Left forelimb (tissue), 1 donor: Measurements from ENCODE around the gene CDH23.
A peak's percentile ranks its signal among the peaks of the same experiment; 100 is the strongest.

Source experiments
- DNase-seq: peaks from one replicate; pipeline ENCODE4 v3.0.0-alpha.2; 2018; ENCODE audit warnings: low spot score

Gene CDH23

DNA sequence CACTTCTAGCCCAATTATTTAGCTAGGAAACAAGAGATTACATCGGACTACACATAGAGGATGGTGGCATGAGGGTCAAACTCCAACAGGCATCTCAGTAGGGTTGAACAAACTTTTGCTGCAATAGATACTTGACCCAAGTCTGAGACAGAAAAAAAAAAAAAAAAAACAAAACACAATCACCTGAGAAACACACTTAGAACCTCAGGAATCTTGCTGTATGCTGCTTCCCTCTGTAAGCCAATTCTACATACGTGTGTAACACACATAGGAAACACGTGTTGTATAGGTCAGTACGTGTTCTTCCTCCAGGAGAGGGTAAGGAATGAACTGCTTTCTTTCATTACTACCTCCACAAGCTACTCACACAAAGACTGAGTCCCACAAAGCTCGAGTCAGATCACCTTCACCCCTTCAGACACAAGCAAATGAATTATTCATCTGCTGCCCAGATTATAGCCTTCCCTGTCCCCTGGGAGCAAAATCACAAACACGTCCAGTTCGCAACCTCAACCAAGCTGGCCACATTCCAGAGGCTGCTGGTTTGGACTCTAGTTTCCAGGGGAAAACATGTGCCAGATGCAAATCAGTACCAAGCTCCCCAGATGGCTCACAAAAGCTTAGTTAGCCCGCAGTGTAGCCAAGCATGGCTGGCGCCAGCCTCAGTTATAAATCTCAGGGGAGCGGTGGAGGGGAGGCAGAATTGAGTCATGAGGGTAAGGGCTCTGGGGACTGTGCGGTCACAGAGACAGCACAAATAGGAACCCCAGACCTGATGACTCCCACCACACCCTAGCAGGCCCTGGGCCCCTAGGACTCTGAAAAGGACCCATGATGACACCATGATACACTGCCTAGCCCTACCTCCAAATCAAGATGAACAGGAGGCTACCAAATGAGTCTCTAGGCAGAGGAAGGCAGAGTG lies 439.2 kb downstream of the CDH23 start:
- DNase-seq = no peak

DNA sequence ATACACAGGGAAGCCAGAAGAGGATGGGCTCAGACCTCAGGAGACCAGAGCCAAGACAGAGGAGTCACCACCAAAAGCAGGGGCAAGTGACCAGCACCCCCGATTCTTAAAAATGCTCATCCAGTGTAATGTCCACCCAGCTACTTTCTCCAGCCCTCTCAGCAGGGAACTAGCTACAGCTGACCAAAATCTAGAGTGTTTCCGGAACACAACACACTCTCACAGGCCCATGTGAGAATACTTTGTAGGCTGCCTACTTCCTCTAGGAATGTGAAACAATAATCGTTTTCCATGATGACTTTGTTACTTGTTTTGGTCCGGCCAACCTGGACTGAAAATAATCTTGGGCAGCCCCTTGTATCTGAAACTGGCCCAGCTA lies 439.9 kb downstream of the CDH23 start:
- no peak for DNase-seq

DNA sequence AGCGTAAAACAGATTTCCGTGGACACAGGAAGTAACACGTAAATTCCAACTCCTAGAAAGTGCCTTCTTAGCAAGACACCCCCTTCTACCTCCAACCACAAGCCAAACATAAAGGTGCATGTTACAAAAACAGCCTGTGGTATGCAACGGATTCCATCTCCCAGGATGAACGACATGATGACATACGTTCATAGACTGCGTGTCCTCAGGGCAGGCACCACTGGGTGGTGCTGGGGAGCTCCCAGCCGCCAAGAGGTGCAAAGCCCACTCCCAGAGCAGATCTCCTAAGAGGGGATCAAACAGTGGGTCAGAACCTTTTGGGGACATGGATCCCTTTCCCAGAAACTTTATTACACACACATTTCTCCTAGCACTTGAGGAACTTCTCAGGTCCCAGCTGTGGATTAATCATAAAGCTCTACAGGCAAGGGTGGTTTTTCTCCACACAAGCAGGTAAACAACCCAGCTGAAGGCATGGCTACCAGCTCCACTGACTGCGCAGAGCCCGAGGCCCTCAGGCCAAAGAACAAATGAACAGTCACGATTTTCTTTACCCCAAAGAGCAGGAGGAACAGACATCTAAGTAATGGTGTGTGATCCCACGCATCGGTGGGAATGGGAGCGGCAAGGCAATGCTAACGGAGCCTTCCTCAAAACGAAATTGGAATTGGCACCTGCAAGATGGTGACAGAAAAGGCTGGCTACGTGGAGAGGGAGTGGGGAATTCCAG lies 440.5 kb downstream of the CDH23 start:
- DNase-seq = no peak

DNA sequence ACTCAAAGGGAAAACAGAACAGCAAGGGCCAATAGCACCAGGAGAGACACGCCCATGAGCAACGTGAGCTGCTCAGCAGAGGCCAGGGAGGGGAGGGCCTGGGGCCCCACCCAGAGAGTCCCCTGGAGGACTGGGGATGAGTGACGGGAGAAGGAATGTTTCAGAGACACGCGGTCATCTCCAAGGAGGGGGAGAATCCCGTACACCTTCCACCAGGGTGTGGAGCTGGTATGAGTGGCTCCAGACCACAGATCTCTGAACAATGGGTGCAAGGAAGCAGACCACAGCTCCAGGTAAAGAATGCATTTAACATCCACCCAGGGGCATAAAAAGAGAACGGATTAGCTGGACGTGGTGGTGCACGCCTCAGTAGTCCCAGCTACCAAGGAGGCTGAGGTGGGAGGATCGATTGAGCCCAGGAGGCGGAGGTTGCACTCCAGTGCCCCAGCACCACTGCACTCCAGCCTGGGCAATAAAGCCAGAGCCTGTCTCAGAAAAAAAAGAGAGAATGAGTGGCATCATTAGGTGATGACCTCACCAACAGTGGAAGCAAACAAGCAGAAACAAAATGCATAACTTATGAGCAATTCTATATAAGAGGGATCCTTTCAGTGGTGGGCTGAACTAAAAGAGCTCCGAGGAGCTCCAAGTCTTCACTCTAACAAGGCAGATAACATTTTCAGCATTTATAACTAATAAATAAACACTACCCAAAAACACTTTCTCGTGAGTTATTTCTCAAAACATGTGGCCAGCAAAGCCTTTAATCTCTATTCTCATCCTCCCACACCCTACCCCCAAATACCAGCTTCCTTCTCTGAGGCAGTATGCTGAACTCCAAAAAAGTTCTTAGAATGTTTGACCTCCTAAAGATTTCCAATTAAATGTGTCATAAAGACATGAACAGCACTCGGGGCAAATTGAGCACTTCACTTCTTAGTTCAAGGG lies 441.8 kb downstream of the CDH23 start:
- no peak for DNase-seq

DNA sequence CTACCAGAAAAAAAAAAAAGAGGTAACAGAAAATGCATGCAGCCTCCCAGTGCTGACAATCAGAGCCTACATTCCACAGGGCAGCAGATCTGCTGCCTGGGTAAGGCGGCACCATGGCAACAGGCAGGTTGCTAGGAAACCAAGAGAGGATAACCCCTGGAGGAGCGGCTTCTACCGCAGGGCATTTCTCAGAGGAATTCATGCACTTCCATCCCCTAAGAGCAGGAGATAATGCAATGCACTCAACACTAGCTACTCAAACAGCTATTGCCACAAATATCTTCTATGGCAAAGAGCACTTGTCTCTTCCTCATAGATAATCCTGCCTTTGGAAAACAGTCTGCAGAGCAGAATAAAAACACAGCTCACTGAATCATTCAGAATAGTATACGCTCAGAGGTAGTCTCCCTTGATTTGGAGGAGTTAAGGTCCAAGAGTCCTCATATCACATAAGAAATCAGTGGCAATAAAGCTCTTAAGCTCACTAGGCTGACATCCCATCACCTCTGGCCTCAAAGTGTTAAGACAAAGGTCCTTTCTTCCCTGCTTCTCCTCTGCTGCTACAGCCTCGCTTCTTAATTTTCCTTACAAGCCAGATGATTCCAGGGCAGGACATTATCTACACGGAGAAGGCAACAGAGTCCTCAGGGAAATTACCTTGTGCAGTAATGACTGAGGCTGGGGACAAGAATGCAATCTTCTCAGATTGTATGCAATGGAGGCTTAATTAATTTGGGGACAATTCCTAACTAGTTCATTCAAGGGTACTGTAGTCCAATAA lies 443.6 kb downstream of the CDH23 start:
- DNase-seq = no peak

DNA sequence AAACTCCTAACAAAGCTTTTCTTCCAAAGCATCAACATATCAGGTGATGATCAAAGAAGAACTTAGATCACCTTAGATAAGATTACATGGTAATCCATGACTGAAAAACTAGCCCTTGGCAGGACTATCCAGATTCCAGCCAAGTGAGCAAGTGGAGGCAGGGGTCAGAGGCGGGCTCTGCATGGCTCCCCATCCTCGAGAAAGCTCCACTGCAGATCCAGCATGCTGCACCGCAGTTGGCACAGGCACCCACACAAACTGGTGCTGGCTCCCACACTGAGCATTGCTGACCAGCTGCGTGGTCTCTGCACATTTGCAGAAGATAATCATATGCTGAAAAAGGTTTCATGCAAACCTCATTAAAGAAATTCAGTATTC lies 444.2 kb downstream of the CDH23 start:
- DNase-seq = no peak

DNA sequence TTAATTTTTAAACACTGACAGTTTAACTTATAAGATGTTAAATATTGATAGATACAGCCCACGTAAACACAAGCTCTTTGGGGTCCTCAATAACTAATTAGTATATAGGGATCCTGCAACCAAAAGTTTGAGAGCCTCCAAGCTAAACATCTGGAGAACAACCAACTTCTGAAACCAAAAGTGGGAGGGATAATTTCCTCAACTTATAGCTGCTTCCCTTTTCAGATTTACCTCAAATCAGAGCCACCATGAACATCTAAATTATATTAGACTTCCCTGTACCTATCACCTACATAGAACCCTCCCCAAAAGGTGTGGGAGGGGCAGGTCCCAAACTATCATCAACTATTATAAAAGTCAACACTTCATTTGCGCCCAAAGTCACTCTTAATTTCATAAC lies 445.7 kb downstream of the CDH23 start:
- no peak for DNase-seq

DNA sequence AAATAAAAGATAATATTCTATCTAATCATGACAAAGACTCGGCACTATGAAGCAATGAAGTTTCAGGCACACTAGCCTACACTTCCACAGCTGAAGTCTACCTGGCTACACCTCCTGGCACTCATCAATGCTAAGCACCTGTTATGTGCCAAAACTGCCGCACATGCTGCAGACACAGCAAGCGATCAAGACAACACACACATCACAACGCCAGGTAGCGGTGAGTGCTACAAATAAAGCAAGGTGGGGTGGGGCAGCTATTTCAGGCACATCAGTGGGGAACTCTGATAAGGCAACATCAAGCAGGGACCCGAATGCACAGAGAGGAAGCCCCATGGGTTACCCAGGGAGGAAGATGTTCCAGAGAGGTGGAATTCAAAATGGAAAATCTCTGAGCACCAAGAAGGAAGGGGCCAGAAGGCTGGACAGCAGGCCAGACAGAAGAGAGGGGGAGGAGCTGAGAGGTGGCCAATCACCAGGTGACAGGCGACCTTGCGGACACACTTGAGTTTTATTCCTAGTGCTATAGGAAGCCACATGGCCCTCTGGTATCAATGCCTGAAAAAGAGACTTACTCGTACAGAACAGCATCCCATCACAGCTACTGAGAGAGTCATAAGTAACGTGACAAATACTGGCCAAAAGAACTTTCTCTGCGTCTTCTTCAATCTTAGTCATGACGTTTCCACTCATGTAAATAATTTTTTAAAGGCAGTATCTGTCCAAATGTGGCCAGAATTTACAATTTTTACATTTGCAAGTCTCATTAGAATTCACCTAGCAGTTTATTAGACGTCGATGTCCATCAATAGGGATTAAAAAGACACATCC lies 446.4 kb downstream of the CDH23 start:
- no peak for DNase-seq

DNA sequence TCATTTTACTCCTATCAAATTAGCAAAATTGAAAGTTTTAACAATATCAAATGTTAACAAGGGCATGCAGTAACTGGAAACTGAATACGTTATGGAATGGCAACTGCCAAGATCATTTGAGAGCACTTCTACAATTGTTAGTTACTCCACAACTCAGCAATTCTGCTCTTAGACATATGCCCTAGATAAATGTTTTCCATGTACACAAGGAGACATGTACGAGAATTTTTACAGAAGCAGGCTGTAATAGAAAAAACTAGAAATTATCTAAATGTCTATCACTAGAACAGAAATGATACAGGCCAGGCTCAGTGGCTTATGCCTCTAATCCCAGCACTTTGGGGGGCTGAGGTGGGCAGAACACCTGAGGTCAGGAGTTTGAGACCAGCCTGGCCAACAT lies 447.4 kb downstream of the CDH23 start:
- no peak for DNase-seq

DNA sequence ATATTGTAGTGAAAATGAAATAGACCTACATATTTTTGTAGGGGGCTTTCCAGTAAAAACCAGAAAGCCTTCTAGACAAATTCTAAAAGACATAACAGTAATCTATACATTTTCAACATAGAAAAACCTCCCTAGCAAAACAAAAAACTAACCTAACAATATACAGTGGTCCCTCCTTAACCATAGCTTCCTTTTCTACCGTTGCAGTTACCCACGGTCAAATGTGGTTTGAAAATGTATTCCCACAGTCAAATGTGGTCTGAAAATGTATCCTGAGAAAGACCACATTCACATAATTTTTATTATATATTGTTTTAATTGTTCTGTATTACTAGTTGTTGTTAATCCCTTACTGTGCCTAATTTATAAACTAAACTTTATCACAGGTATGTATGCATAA lies 448.0 kb downstream of the CDH23 start:
- DNase-seq = no peak

DNA sequence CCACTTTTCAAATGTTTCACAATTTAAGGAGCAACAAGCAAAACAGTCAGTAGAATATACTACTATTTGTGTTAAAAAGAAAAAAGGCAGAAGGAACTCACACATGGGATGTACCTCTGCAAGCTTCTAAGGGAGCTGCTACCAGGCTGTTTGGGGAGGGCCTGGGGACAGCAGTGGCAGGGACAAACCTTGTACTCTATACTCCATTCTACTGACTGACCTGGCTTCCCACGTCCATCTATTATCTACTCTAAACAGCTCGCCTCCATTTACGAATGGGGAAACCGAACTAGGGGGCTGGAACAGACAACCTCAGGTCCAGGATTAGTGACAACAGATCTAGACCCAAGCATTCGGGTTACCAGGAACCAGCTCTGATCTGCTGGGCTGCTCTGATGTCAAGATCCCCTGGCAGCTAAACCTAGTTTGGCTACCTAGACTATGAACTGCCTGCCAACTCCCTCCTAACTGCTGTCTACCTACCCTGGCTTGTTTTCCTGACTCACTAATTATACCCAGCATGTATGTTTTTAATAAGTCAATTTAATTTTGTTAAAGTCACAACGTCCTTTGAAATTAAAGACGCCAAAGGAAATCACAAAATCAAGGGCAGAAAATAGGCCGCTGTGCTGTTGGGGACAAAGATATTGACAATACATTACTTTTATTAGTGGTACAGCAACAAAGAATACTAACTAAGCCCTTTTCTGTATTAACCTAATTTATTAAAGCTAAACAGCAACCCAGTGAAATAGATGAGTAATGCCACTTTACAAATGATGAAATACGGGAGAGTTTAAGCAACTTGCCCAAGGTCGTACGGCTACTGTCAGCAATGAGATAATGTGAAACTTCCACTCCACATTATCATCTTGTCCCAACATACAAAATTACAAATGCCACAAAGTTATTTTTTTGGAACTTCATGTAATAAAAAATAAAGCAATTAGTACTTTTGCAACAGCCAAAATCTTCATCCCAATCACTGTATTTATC lies 449.0 kb downstream of the CDH23 start:
- no peak for DNase-seq

DNA sequence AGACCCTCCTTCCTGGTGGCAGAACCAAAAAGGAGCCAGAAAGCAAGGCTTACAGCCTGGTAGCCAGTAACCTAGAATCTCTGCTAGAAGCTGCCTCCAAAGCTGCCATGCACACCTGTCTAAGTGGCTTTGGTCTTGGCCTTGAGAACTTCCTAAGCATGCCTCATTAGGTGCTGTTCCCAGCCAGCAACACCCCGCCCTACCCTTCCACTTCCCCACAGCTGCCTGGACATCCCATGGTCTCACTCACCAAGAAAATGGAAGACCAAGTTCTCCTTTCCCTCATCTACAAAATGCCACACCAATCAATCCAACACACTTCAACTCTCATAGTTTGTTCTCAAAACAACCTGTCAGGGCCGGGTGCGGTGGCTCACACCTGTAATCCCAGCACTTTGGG lies 450.1 kb downstream of the CDH23 start:
- DNase-seq = no peak

DNA sequence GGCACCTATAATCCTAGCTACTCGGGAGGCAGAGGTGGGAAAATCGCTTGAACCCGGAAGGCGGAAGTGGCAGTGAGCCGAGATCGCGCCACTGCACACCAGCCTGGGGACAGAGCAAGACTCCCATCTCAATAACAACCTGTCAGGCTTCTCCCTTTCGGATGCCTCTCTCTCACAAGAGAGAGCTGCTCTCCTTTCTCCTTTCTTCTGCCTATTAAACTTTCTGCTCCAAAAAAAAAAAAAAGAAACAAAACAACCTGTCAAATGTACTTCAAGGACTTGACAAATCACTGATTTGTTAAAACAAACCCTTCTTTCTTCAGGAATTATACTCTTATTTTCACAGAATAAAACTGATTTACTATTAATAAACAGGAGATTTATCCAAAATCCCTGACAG lies 450.7 kb downstream of the CDH23 start:
- no peak for DNase-seq

DNA sequence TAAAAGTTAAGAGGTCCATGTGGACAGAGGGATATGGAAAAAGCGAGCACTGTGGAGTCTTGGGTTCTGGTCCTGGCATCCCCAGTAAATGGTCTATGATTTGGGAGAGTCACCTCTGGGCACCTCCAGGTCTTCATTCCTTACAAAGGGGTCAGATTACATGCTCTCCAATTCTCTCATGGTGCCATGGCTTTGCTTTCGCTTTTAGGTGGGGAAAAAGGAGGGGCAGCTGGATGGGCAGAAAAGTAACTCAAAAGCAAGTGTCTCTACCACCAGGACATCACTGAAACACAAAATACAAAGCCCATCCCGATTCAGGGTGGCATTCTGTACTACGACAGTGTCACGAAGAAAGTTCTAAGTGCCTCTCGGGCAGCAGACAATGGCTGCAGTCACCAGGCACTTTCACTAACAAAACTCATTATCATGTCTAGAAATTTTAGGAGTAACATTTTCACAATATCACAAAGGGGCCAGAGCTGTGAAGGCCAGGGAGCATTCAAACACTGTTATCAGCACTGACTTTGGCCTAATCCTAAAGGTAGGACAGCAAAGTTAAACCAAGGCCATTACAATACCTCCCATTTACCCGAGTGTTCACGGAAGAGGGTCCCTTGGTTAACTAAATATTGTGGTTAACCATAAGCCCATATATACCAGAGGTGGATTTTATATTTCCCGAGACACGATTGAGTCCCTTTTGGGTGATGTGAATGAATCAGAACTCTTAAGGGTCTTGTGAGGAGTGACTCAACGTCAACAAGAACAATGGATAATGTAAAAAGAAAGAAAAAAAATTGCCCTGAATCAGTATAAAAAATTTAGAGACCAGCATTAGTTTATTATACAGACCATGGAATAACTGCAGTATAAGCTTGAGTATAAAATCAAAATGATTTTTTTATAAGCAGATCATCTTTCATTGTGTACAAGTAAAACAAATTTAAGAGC lies 451.9 kb downstream of the CDH23 start:
- DNase-seq = no peak

DNA sequence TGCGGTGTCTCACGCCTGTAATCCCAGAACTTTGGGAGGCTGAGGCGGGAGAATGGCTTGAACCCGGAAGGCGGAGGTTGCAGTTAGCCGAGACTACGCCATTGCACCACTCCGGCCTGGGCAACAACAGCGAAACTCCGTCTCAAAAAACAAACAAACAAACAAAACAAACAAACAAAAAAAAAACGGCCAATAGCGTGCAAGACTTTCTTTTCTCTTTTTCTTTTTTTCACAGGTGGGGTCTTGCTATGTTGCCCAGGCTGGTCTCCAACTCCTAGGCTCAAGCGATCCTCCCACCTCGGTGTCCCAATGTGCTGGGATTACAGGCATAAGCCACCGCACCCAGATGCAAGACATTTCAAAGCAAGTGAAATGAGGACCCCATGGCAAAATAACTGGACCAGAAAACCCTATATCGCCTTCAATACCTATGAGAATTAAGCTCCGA lies 452.8 kb downstream of the CDH23 start:
- no peak for DNase-seq

DNA sequence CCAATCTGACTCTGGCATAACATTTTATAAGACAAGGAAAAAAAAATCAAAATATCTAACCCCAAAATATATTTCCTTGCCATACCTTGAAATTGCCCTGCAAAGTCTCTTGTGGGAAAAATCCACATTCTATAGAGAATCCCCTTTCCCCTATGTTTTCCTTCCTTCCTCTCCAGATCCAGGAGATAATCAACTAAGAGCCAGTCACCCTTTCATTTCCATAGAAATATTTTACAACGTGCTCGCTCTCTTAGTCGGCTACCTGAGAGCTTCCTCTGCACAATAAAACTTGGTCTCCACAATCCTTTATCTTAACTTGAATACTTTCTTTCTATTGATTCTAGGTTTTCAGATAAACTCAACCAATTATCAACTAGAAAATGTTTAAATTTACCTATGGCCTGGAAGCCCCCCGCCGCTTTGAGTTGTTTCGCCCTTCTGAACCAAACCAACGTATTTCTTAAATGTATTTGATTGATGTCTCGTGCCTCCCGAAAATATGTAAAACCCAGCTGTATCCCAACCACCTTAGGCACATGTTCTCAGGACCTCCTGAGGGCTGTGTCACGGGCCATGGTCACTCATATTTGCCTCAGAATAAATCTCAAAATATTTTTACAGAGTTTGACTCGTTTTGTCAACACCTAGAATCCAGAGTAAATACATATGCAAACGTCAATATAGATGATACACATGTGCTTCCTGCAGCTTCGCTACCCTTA lies 453.5 kb downstream of the CDH23 start:
- DNase-seq = no peak

DNA sequence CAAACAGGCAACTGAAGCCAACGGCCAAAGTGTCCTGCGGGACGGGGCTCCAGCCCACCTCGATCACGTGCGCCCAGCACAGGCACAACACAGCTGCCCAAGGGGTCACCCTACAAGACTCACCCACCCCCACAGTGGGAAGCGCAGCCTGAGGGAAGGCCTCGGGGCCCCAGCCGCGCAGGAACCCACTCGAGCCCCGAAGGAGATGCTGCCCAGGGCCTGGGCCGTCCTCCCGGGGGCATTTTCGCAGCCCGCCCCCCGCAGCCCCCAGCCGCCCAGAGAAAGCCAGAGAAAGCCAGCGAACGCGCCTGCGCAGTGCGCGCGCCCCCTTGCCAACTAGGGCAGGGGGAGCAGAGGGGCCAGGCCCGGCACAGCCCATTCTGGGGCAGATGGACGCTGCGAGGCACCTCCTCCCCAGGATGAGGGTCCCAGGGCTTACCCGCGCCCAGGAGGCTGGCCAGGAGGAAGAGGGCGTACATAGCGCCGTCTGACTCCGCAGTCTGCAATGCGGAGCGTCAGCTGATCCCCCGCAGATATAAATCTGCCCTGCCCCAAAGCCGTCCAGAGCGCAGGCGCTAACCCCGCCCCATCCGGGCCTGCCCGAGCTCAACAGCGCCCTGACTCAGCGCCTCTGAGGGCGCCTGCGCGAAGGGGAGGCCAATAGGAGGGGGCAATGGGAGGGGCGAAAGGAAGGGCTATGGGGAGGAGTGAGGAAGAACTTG lies 454.2 kb downstream of the CDH23 start, which contains the start of gene PSAP:
TSS of gene PSAP (minus strand) at position 509 of the 722 bp plus-strand sequence. CDS start at position 479, 30 bp downstream.
- peak; percentile 98 for DNase-seq
